GM12878 (cell line): Measurements from ENCODE around the gene MMEL1. TPM values are rescaled to one million over a fixed set of nuclear protein-coding genes. Genes with fewer than 3 reads are reported as not detected.

Experiments used
- ATAC-seq: fragments of 200-7000 bp; cut with Tn5 transposase; 3 replicates; pipeline ENCODE4 v1.9.1; 2020; ENCODE audit warnings: mild to moderate bottlenecking, moderate library complexity
- BruUV-seq: library from RNA; stranded (reverse); fragments of 400-500 nt; replicated peaks from 2 replicates; lab custom pipeline; 2021; lab: Mats Ljungman, UMichigan
- CTCF ChIA-PET: fragments of 300-600 bp; sonication (Branson Sonifier 250); formaldehyde crosslinking; extraction: SDS; loops from one replicate; lab custom pipeline; 2021; ENCODE audit warnings: inconsistent platforms; lab: Yijun Ruan, JAX
- POLR2A ChIA-PET: fragments of 350-600 bp; formaldehyde crosslinking; extraction: SDS; loops from one replicate; lab custom pipeline; 2021; ENCODE audit warnings: inconsistent platforms; lab: Charles Lee
- RAD21 ChIA-PET: fragments of 300-600 bp; sonication (Branson Sonifier 250); formaldehyde crosslinking; loops from one replicate; lab custom pipeline; 2023; ENCODE audit warnings: antibody characterized with exemption; ENCODE audit not compliant: unreplicated experiment; lab: Charles Lee
- SMC1A ChIA-PET: fragments of 300-600 bp; sonication (Branson Sonifier 250); formaldehyde crosslinking; loops from one replicate; lab custom pipeline; 2023; ENCODE audit not compliant: unreplicated experiment, uncharacterized antibody; lab: Charles Lee
- DNase-seq: peaks from one replicate; pipeline ENCODE4 v3.0.0-alpha.2; 2011; ENCODE audit warnings: low read depth, low spot score
- FAIRE-seq: peaks from 3 replicates; lab custom pipeline; 2011; peaks lifted over from hg19 to GRCh38; lab: Jason Lieb, UNC
- H2AFZ ChIP-seq: 2 replicates; pipeline ENCODE4 v1.6.0; 2011; ENCODE audit warnings: low read depth, low read length, control low read depth; ENCODE audit not compliant: control insufficient read depth
- H3K27ac ChIP-seq: 2 replicates; pipeline ENCODE4 v1.5.1; 2011; ENCODE audit warnings: control low read depth; ENCODE audit not compliant: control insufficient read depth, insufficient read depth
- H3K27me3 ChIP-seq, 2 experiments: replicated peaks in 1 of 2; 2 replicates each; pipeline versions ENCODE4 v1.6.0 to v1.6.1; 2011; ENCODE audit warnings: low read length in 1 of 2; ENCODE audit not compliant: control insufficient read depth in 2 of 2, insufficient read depth in 2 of 2
- H3K36me3 ChIP-seq, 2 experiments: 2 replicates each; pipeline ENCODE4 v1.5.1; 2011; ENCODE audit warnings: low read length in 1 of 2; ENCODE audit not compliant: control insufficient read depth in 2 of 2, insufficient read depth in 2 of 2
- H3K4me1 ChIP-seq: 2 replicates; pipeline ENCODE4 v1.6.1; 2011; ENCODE audit warnings: mild to moderate bottlenecking, low read length, moderate library complexity, mixed read lengths; ENCODE audit not compliant: control insufficient read depth, insufficient read depth
- H3K4me2 ChIP-seq: 2 replicates; pipeline ENCODE4 v1.6.0; 2011; ENCODE audit warnings: control low read depth; ENCODE audit not compliant: control insufficient read depth, insufficient read depth
- H3K4me3 ChIP-seq: fragments of 200-600 bp; sonication (generic); 2 replicates; pipeline ENCODE4 v1.5.1; 2016
- H3K79me2 ChIP-seq: 2 replicates; pipeline ENCODE4 v1.6.0; 2011; ENCODE audit warnings: low read length; ENCODE audit not compliant: control insufficient read depth, insufficient read depth
- H3K9ac ChIP-seq: 2 replicates; pipeline ENCODE4 v1.8.0; 2011; ENCODE audit warnings: low read length, control low read depth, mixed read lengths; ENCODE audit not compliant: control insufficient read depth, insufficient read depth
- H3K9me3 ChIP-seq: replicated peaks from 3 replicates; pipeline ENCODE4 v1.5.1; 2011; ENCODE audit warnings: mild to moderate bottlenecking, low read length; ENCODE audit not compliant: control insufficient read depth, insufficient read depth
- H4K20me1 ChIP-seq: 2 replicates; pipeline ENCODE4 v1.6.0; 2011; ENCODE audit not compliant: control insufficient read depth, insufficient read depth
- BRCA1 ChIP-seq: IDR thresholded peaks from 2 replicates; pipeline ENCODE4 v1.6.1; 2011; ENCODE audit warnings: low read depth, low read length, improper control_type of control experiment
- CEBPB ChIP-seq, 2 experiments: fragments of 150-350 bp in 1 of 2; IDR thresholded peaks; 2 replicates each; pipeline ENCODE4 v1.6.1; 2012 to 2014; ENCODE audit warnings: low read depth in 2 of 2, low read length in 2 of 2, borderline replicate concordance in 1 of 2, inconsistent platforms in 1 of 2
- IKZF1 ChIP-seq: fragments of 450-650 bp; conservative IDR thresholded peaks from 2 replicates; pipeline ENCODE4 v1.6.1; 2017; ENCODE audit warnings: antibody characterized with exemption, mild to moderate bottlenecking
- NBN ChIP-seq: fragments of 450-650 bp; IDR thresholded peaks from 2 replicates; pipeline ENCODE4 v1.6.1; 2016
- RAD21 ChIP-seq: IDR thresholded peaks from 2 replicates; pipeline ENCODE4 v1.6.1; 2011; ENCODE audit warnings: mild to moderate bottlenecking, low read depth, low read length, moderate library complexity; ENCODE audit not compliant: insufficient read depth
- STAT3 ChIP-seq: IDR thresholded peaks from 2 replicates; pipeline ENCODE4 v1.6.1; 2011; ENCODE audit warnings: low read depth, low read length, improper control_type of control experiment
- WGBS: methylation state at CpG from one replicate; pipeline ENCODE4 v1.1.6; 2016; ENCODE audit warnings: low lambda C conversion rate; ENCODE audit not compliant: insufficient replicate concordance, insufficient coverage; ENCODE audit errors: missing lambda C conversion rate; 5-methylcytosine and 5-hydroxymethylcytosine counted together
- in situ Hi-C: fragments of 300-500 bp; cut with MboI; formaldehyde crosslinking; loops from 9 replicates; pipeline ENCODE4 v1.14.3; 2018; ENCODE audit warnings: mixed read lengths
- intact Hi-C: fragments of 100-400 bp; cut with micrococcal nuclease; formaldehyde crosslinking; loops from one replicate; pipeline ENCODE4 v1.14.2; 2022; ENCODE audit not compliant: unreplicated experiment
- polyA plus RNA-seq, 11 experiments: library from polyadenylated mRNA; depleted of rRNA in 4 of 11; unstranded in 6 of 11; stranded (reverse) in 5 of 11; fragments of >200 nt; fragmentation: Nextera tagmentation in 4 of 11; fragmentation: Illumina TruSeq in 1 of 11; extraction: Ambion mirVana in 4 of 11; extraction: Trizol in 1 of 11; gene quantifications; 1 replicate in 1 of 11; 2 replicates in 10 of 11; pipeline versions ENCODE4 v1.2.1 to v1.2.3, GENCODE V29; 2011 to 2016; ENCODE audit warnings: inconsistent platforms in 2 of 11, missing spikeins in 2 of 11, low read depth in 1 of 11
- total RNA-seq, 4 experiments: library from RNA; depleted of rRNA in 3 of 4; stranded (reverse); fragments of >200 nt in 3 of 4; fragmentation: Illumina TruSeq in 1 of 4; extraction: Trizol in 1 of 4; gene quantifications; 2 replicates each; pipeline versions ENCODE4 v1.2.1 to v1.2.3, GENCODE V29; 2013 to 2021
- TF ChIP-seq, protein P1 (sequence below): IDR thresholded peaks from 2 replicates; pipeline ENCODE4 v1.6.1; 2011; ENCODE audit warnings: borderline replicate concordance, low read depth, mild to moderate bottlenecking, moderate library complexity, mixed read lengths, low read length; ENCODE audit not compliant: insufficient read depth; ENCODE audit errors: extremely low read length
- TF ChIP-seq, protein P2 (sequence below): fragments of 450-650 bp; IDR thresholded peaks from 2 replicates; pipeline ENCODE4 v1.6.1; 2017; ENCODE audit warnings: mild to moderate bottlenecking, low read depth, inconsistent platforms; ENCODE audit not compliant: poor library complexity, severe bottlenecking
- TF ChIP-seq, protein P3 (sequence below): fragments of 450-650 bp; IDR thresholded peaks from 2 replicates; pipeline ENCODE4 v1.6.1; 2017; ENCODE audit warnings: mild to moderate bottlenecking

Gene MMEL1
- total and polyA plus RNA-seq, 10 of the 15 experiments (the other 5 are each of a cell fraction or from before 2014, with no cell fraction given), result 0.11 TPM; not detected in 9

DNA sequence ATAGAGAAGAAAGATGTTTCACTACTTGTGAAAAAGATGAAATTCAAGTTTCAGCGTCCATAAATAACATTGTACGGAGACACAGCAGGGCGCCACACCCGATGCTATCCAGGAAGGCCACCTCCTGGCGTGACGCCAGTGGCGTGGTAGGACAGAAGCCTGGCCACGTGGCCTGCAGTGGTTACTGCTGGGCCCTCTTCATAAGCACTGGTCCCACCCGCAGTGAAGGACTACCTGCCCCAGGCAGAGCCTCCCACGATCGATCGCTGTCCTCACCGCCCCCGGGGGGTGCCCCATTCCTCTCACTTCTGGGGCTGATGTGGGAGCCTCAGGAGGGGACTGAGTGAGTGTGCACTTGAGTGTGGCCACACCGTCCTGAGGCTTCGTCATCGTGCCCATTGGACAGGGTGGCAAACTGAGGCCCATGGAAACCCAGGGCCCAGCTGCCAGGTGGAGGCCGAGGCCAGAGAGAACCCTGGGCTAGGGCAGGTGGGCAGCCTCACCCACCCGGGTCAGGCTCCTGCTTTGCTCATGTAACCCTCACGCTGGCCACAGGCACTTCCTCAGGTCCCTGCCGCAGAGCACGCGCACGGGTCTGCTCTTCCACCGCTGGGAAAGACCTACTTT, 91.1 kb downstream of the MMEL1 start:
- H3K36me3 ChIP-seq, result no peaks in the 10 kb centered on the region

DNA sequence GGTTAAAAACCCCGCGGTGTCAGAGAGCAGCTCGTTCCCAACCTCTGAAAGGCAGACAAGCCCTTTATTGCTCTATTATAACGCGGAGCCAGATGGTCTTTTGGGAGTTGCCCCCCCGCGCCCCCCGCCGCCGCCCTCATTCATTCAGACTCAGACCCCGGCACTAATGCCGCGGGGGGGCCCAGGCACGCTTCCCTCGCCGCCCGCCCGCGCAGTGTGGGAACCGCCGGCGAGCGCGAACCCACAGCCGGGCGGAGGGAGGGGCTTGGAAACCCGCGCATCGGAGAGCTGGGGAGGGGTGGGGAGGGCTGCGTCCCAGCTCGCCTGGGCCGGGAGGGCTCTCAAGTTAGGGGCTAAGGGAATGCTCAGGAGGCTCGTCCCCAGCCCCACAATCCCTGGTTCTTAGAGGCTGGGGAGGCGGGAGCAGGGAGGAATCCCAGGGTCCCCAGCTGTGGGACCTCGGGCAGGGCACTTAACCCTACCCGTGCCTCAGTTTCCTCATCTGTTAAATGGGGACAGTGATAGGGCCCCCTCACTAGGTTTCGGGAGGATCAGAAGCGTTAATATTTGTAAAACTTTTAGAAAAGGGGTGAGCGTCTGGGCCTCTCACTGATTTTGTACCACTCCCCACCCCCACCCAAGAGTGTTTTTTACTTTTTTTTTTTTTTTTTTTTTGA, 91.9 kb downstream of the MMEL1 start:
- H3K4me1 ChIP-seq, result peaks cover 7% of the 10 kb centered on the region; the same call in 1 of the 2 replicates
- CTCF ChIA-PET, result interaction anchor here (0.8 kb wide), 1 partner anchor 14 kb away, joined by 3 read pairs; the partner anchor contains the start of gene PANK4
- intact Hi-C loops (loop anchor here (10.0 kb wide), 1 partner anchor 236 kb away; no protein-coding TSS in a partner anchor), in situ Hi-C loops (no loop called here)
- SMC1A ChIA-PET, result no interaction called here
- ATAC-seq (no peak), FAIRE-seq (no peak), DNase-seq (no peak)
- no peak overlapping the region for H3K9ac ChIP-seq
- H2AFZ ChIP-seq, result no peak overlapping the region
- no peak overlapping the region for H3K4me3 ChIP-seq
- POLR2A ChIA-PET, result interaction anchor here (1.3 kb wide), 1 partner anchor 15 kb away, joined by 5 read pairs; the partner anchor contains the start of gene PANK4
- H3K36me3 ChIP-seq, result no peaks in the 10 kb centered on the region
- H3K27me3 ChIP-seq, result no peaks in the 10 kb centered on the region; a peak in 1 of 4 replicates
- RAD21 ChIA-PET, result interaction anchor here (1.2 kb wide), 1 partner anchor 15 kb away, joined by 4 read pairs; the partner anchor contains the start of gene PANK4
- no TSS peak for BruUV-seq
- no peak overlapping the region for H3K27ac ChIP-seq
- H3K79me2 ChIP-seq, result no peaks in the 10 kb centered on the region
- H3K9me3 ChIP-seq, result no peaks in the 10 kb centered on the region
- whole genome bisulfite sequencing, result 19% methylated on average over 17 of the region's 39 CpGs
- no peaks in the 10 kb centered on the region for H4K20me1 ChIP-seq
- H3K4me2 ChIP-seq, result peak overlapping the region; percentile 33; the same call in 1 of the 2 replicates
- no peak for TF ChIP-seq STAT3
- no peak for TF ChIP-seq IKZF1
- no peak for TF ChIP-seq BRCA1
- TF ChIP-seq NBN, result no peak
- TF ChIP-seq, protein P1, sequence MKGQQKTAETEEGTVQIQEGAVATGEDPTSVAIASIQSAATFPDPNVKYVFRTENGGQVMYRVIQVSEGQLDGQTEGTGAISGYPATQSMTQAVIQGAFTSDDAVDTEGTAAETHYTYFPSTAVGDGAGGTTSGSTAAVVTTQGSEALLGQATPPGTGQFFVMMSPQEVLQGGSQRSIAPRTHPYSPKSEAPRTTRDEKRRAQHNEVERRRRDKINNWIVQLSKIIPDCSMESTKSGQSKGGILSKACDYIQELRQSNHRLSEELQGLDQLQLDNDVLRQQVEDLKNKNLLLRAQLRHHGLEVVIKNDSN, result no peak
- TF ChIP-seq, protein P2, sequence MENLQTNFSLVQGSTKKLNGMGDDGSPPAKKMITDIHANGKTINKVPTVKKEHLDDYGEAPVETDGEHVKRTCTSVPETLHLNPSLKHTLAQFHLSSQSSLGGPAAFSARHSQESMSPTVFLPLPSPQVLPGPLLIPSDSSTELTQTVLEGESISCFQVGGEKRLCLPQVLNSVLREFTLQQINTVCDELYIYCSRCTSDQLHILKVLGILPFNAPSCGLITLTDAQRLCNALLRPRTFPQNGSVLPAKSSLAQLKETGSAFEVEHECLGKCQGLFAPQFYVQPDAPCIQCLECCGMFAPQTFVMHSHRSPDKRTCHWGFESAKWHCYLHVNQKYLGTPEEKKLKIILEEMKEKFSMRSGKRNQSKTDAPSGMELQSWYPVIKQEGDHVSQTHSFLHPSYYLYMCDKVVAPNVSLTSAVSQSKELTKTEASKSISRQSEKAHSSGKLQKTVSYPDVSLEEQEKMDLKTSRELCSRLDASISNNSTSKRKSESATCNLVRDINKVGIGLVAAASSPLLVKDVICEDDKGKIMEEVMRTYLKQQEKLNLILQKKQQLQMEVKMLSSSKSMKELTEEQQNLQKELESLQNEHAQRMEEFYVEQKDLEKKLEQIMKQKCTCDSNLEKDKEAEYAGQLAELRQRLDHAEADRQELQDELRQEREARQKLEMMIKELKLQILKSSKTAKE, result no peak
- TF ChIP-seq, protein P3, sequence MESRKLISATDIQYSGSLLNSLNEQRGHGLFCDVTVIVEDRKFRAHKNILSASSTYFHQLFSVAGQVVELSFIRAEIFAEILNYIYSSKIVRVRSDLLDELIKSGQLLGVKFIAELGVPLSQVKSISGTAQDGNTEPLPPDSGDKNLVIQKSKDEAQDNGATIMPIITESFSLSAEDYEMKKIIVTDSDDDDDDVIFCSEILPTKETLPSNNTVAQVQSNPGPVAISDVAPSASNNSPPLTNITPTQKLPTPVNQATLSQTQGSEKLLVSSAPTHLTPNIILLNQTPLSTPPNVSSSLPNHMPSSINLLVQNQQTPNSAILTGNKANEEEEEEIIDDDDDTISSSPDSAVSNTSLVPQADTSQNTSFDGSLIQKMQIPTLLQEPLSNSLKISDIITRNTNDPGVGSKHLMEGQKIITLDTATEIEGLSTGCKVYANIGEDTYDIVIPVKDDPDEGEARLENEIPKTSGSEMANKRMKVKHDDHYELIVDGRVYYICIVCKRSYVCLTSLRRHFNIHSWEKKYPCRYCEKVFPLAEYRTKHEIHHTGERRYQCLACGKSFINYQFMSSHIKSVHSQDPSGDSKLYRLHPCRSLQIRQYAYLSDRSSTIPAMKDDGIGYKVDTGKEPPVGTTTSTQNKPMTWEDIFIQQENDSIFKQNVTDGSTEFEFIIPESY, result no peak
- TF ChIP-seq RAD21, result no peak

More for the DNA sequence above, 91.1 kb downstream of the MMEL1 start:
- in situ Hi-C loops, result no loop called here
- no peak overlapping the region for H3K4me3 ChIP-seq
- H3K9ac ChIP-seq, result no peak overlapping the region
- ChIA-PET SMC1A (no interaction called here), RAD21 (no interaction called here), CTCF (interaction anchor here (0.6 to 0.7 kb wide), 2 partner anchors 18 to 46 kb away, joined by 3 read pairs; no protein-coding TSS in a partner anchor), POLR2A (interaction anchor here (1.3 kb wide), 1 partner anchor 16 kb away, joined by 5 read pairs; the partner anchor contains the start of gene PANK4)
- intact Hi-C loops, result loop anchor here (10.0 kb wide), 1 partner anchor 237 kb away; no protein-coding TSS in a partner anchor
- no peaks in the 10 kb centered on the region for H4K20me1 ChIP-seq
- no peaks in the 10 kb centered on the region for H3K79me2 ChIP-seq
- TF ChIP-seq CEBPB (IDR thresholded peaks at IDR 0.05; ENCODE audit: borderline replicate concordance in 1 of 2, low read depth in 2 of 2, low read length in 2 of 2), result no peak
- DNase-seq, result no peak
- BruUV-seq, result no TSS peak
- no peak overlapping the region for H3K27ac ChIP-seq
- no peak overlapping the region for H2AFZ ChIP-seq
- no peak overlapping the region for H3K4me2 ChIP-seq
- FAIRE-seq, result no peak
- ATAC-seq, result no peak
- no peaks in the 10 kb centered on the region for H3K9me3 ChIP-seq
- H3K4me1 ChIP-seq, result peaks cover 7% of the 10 kb centered on the region; the same call in 1 of the 2 replicates
- H3K27me3 ChIP-seq, result no peaks in the 10 kb centered on the region; a peak in 1 of 4 replicates
- WGBS, result 59% methylated on average over 25 of the region's 25 CpGs
